NB4 (cell line): ENCODE results near the gene ASMT.

ENCODE experiments used
- DNase-seq: peaks from one replicate; pipeline ENCODE4 v3.0.0; 2010; ENCODE audit warnings: low read depth
- H3K4me3 ChIP-seq: one replicate; pipeline ENCODE4 v1.5.1; 2011; ENCODE audit warnings: mild to moderate bottlenecking, low read depth, low read length, moderate library complexity
- CTCF ChIP-seq: IDR thresholded peaks from one replicate; pipeline ENCODE4 v1.5.1; 2012; ENCODE audit warnings: low read depth, low read length
- MAX ChIP-seq: IDR thresholded peaks from 2 replicates; pipeline ENCODE4 v1.6.1; 2011; ENCODE audit warnings: low read depth, low read length
- MYC ChIP-seq: IDR thresholded peaks from 2 replicates; pipeline ENCODE4 v1.6.1; 2011; ENCODE audit warnings: low read depth, low read length
- POLR2A ChIP-seq: IDR thresholded peaks from 2 replicates; pipeline ENCODE4 v1.6.1; 2011; ENCODE audit warnings: mild to moderate bottlenecking; ENCODE audit not compliant: insufficient read length; ENCODE audit errors: extremely low read depth

The ASMT gene

GRCh38 chrX:1591863-1592469, 22.9 kb upstream of the ASMT start:
- TF ChIP-seq CTCF: no peak
- no peak for TF ChIP-seq MAX
- TF ChIP-seq POLR2A: no peak
- no peak for TF ChIP-seq MYC
- no peak for DNase-seq
- peak overlapping the region; percentile 78 for H3K4me3 ChIP-seq

GRCh38 chrX:1592470-1593142, 22.3 kb upstream of the ASMT start:
- TF ChIP-seq POLR2A (no peak), MYC (no peak), MAX (no peak), CTCF (no peak)
- H3K4me3 ChIP-seq: peak overlapping the region; percentile 78
- peak; percentile 58 for DNase-seq

GRCh38 chrX:1593286-1594271, 21.3 kb upstream of the ASMT start:
- TF ChIP-seq MAX (no peak), CTCF (no peak), POLR2A (no peak), MYC (no peak)
- peak overlapping the region; percentile 78 for H3K4me3 ChIP-seq
- DNase-seq: no peak

GRCh38 chrX:1595711-1596060, 19.2 kb upstream of the ASMT start:
- TF ChIP-seq MAX (no peak), MYC (no peak), POLR2A (no peak)
- no peak overlapping the region for H3K4me3 ChIP-seq
- DNase-seq: no peak

- TF ChIP-seq MYC: no peak
- no peak for TF ChIP-seq POLR2A
- no peak for TF ChIP-seq CTCF
- TF ChIP-seq MAX: no peak
- no peak overlapping the region for H3K4me3 ChIP-seq
- DNase-seq: no peak
Observed at GRCh38 chrX:1596676-1597344, 18.0 kb upstream of the ASMT start.
